AG09309 (cell line): ENCODE measurements around the gene NOP10.

Experiments
- DNase-seq: peaks from one replicate; pipeline ENCODE4 v3.0.0-alpha.2; 2010; ENCODE audit warnings: low read depth
- H3K4me3 ChIP-seq: 2 replicates; pipeline ENCODE4 v1.5.1; 2011; ENCODE audit warnings: mild to moderate bottlenecking, low read depth, low read length, moderate library complexity; ENCODE audit not compliant: control insufficient read depth
- TF ChIP-seq, protein P1 (sequence below): IDR thresholded peaks from 2 replicates; pipeline ENCODE4 v1.5.1; 2011; ENCODE audit warnings: mild to moderate bottlenecking, low read depth, low read length, inconsistent platforms; ENCODE audit not compliant: insufficient read depth, control insufficient read depth; ENCODE audit errors: missing control alignments

The NOP10 gene

GRCh38 chr15:34318277-34319079, 24.5 kb downstream of the NOP10 start:
- H3K4me3 ChIP-seq: peak overlapping the region; percentile 36
- DNase-seq: no peak
- TF ChIP-seq, protein P1, sequence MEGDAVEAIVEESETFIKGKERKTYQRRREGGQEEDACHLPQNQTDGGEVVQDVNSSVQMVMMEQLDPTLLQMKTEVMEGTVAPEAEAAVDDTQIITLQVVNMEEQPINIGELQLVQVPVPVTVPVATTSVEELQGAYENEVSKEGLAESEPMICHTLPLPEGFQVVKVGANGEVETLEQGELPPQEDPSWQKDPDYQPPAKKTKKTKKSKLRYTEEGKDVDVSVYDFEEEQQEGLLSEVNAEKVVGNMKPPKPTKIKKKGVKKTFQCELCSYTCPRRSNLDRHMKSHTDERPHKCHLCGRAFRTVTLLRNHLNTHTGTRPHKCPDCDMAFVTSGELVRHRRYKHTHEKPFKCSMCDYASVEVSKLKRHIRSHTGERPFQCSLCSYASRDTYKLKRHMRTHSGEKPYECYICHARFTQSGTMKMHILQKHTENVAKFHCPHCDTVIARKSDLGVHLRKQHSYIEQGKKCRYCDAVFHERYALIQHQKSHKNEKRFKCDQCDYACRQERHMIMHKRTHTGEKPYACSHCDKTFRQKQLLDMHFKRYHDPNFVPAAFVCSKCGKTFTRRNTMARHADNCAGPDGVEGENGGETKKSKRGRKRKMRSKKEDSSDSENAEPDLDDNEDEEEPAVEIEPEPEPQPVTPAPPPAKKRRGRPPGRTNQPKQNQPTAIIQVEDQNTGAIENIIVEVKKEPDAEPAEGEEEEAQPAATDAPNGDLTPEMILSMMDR: no peak

GRCh38 chr15:34314491-34315490, 28.1 kb downstream of the NOP10 start:
- TF ChIP-seq, protein P1: no peak
- no peak overlapping the region for H3K4me3 ChIP-seq
- DNase-seq: no peak

- no peak overlapping the region for H3K4me3 ChIP-seq
- TF ChIP-seq, protein P1: no peak
- no peak for DNase-seq
Observed at GRCh38 chr15:34311563-34311962, 31.4 kb downstream of the NOP10 start.

DNA sequence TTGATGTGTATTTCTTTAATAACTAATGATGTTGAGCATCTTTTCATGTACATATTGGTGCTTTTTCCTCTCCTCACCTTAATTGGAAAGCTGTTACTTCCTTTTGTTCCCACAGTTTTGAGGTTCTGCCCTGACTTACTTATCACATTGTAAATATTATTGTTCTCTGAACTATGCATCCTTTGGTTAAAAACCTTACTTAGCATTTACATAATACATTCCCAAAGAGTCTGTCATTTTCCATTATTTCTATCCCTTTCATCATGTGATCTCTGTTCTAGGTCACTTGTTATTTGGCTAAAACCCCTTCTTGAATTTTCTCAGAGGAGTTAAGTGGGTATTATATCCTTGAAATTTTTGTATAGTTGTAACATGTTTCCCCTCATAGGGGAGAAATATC, 38.3 kb downstream of the NOP10 start:
- peak; percentile 55 for DNase-seq
- TF ChIP-seq, protein P1: no peak
- no peak overlapping the region for H3K4me3 ChIP-seq

- no peak for DNase-seq
- TF ChIP-seq, protein P1: no peak
- H3K4me3 ChIP-seq: no peak overlapping the region
Observed at GRCh38 chr15:34301058-34301457, 41.9 kb downstream of the NOP10 start.

- H3K4me3 ChIP-seq: no peak overlapping the region
- TF ChIP-seq, protein P1: no peak
- peak; percentile 33 for DNase-seq
Observed at GRCh38 chr15:34297059-34297458, 45.9 kb downstream of the NOP10 start.
